Natural killer cell treated with Interleukin-12 subunit alpha and Interleukin-12 subunit beta and Interleukin-15 and Interleukin-18, amount 100 ng/mL, for 72 hours (primary cell): ENCODE results near the gene RIF1. TPM values are rescaled to one million over a fixed set of nuclear protein-coding genes. Genes with fewer than 3 reads are reported as not detected.

Experiments
- ATAC-seq, 2 donors: fragments of 150-1000 bp; cut with Tn5 transposase in 1 of 2; sonication (Bioruptor Pico), chemical (Tn5 transposase) in 1 of 2; 2 replicates each; pipeline ENCODE4 v1.10.0; 2021
- DNase-seq: peaks from one replicate; pipeline ENCODE4 v3.0.0; 2022; ENCODE audit warnings: low spot score
- H3K27ac Mint-ChIP-seq, 2 donors: 1 replicate in 1 of 2; 2 replicates in 1 of 2; pipeline ENCODE4 v1.8.0; 2022; ENCODE audit warnings: mixed read lengths in 2 of 2, mild to moderate bottlenecking in 1 of 2, moderate library complexity in 1 of 2
- H3K27me3 Mint-ChIP-seq, 2 donors: 1 replicate in 1 of 2; 2 replicates in 1 of 2; pipeline ENCODE4 v1.8.0; 2022; ENCODE audit warnings: mixed read lengths in 2 of 2
- H3K36me3 Mint-ChIP-seq: one replicate; pipeline ENCODE4 v1.8.0; 2022; ENCODE audit warnings: mixed read lengths
- H3K4me1 Mint-ChIP-seq, 2 donors: 1 replicate in 1 of 2; 2 replicates in 1 of 2; pipeline ENCODE4 v1.8.0; 2022; ENCODE audit warnings: low read depth in 2 of 2, mixed read lengths in 2 of 2, mild to moderate bottlenecking in 1 of 2
- H3K4me3 Mint-ChIP-seq: one replicate; pipeline ENCODE4 v1.8.0; 2022; ENCODE audit warnings: mixed read lengths
- H3K9me3 Mint-ChIP-seq: 2 replicates; pipeline ENCODE4 v1.8.0; 2022; ENCODE audit warnings: mixed read lengths
- total RNA-seq, 2 donors: library from RNA; stranded (reverse); gene quantifications; one replicate each; pipeline ENCODE4 v1.2.3, GENCODE V29; 2022

RIF1 gene
- total RNA-seq: 10 to 100 TPM; 68.1 to 83.7 TPM

- peak; percentile 87 for DNase-seq
- Mint-ChIP-seq H3K36me3 (peaks cover 11% of the 10 kb centered on the region), H3K4me1 (peaks cover 14 to 15% of the 10 kb centered on the region in 2 donors), H3K9me3 (no peaks in the 10 kb centered on the region), H3K27ac (peak within 1 kb of the TSS; percentile 87 to 96), H3K27me3 (no peaks in the 10 kb centered on the region), H3K4me3 (peak within 1 kb of the TSS; percentile 97)
- ATAC-seq: peak; percentile 95 to 96
These were observed at the start of gene RIF1 for GRCh38 chr2:151409601-151410484. RIF1 (plus strand) TSS chr2:151409902; CDS start chr2:151410424, 522 bp downstream.

DNA sequence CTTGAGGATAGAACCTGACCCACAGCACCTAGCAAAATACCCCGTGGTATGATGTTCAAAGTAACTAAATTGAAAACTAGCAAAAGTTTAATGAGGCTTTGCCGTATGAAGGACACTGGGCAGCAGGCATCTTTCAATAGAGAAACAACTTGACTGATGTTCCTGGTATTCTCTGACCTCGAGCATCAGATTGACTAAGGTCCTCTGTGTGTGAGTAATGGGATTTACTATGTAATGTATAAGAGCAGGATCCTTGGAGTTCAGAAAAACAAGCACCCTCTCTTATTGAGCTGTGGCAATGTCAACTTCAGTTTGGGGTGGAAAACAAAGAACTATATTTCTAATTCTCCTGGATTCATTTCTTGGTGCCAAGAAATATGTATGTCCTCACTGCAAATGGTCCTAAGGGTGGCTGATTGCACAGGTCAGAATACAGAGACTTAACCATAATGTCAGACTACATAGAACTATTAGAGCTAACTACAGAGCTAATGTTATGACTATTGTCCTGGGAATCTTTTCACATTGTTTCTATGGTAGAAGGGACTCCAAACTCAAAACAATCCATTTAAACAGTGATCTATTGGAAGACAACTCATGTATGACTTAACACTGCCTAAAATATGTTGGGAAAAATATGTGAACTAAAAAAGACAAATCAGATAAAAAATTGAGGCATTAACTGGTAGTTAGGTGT, 47.9 kb upstream of the RIF1 start:
- H3K27ac Mint-ChIP-seq: no peak overlapping the region
- H3K4me3 Mint-ChIP-seq: no peak overlapping the region
- peaks cover 4 to 15% of the 10 kb centered on the region in 2 donors for H3K27me3 Mint-ChIP-seq
- ATAC-seq: no peak
- peaks cover 0 to 3% of the 10 kb centered on the region in 2 donors for H3K4me1 Mint-ChIP-seq
- no peak for DNase-seq
- H3K9me3 Mint-ChIP-seq: no peaks in the 10 kb centered on the region
- H3K36me3 Mint-ChIP-seq: no peaks in the 10 kb centered on the region

GRCh38 chr2:151363709-151364108, 46.0 kb upstream of the RIF1 start:
- no peaks in the 10 kb centered on the region for H3K9me3 Mint-ChIP-seq
- peak overlapping the region in 1 of 2 donors; percentile 34 for H3K27ac Mint-ChIP-seq
- H3K4me3 Mint-ChIP-seq: no peak overlapping the region
- H3K4me1 Mint-ChIP-seq: peaks cover 0 to 3% of the 10 kb centered on the region in 2 donors
- DNase-seq (no peak), ATAC-seq (peak in 1 of 2 donors; percentile 82)
- H3K27me3 Mint-ChIP-seq: peaks cover 4 to 6% of the 10 kb centered on the region in 2 donors
- no peaks in the 10 kb centered on the region for H3K36me3 Mint-ChIP-seq

GRCh38 chr2:151367571-151367970, 42.1 kb upstream of the RIF1 start:
- H3K36me3 Mint-ChIP-seq: no peaks in the 10 kb centered on the region
- H3K4me1 Mint-ChIP-seq: peaks cover 0 to 3% of the 10 kb centered on the region in 2 donors
- ATAC-seq (no peak), DNase-seq (no peak)
- H3K9me3 Mint-ChIP-seq: no peaks in the 10 kb centered on the region
- no peak overlapping the region for H3K4me3 Mint-ChIP-seq
- no peaks in the 10 kb centered on the region for H3K27me3 Mint-ChIP-seq
- H3K27ac Mint-ChIP-seq: no peak overlapping the region

GRCh38 chr2:151374436-151374835, 35.3 kb upstream of the RIF1 start:
- ATAC-seq: peak in 1 of 2 donors; percentile 80
- no peak overlapping the region for H3K27ac Mint-ChIP-seq

DNA sequence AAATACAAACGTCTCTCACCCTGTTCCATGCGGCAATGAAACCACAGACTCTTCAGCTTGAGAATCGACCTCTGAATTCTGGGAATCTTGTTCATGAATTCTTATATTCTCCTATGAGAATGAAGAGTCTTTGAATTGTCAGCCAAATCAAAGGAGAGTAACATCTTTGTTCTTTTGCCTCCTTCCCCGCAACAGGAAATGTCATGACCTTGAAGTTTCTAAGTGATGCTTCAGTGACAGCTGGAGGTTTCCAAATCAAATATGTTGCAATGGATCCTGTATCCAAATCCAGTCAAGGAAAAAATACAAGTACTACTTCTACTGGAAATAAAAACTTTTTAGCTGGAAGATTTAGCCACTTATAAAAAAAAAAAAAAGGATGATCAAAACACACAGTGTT, 30.5 kb upstream of the RIF1 start:
- Mint-ChIP-seq H3K27ac (no peak overlapping the region), H3K9me3 (no peaks in the 10 kb centered on the region), H3K4me1 (peaks cover 0 to 3% of the 10 kb centered on the region in 2 donors), H3K27me3 (peaks cover 0 to 2% of the 10 kb centered on the region in 2 donors), H3K4me3 (no peak overlapping the region), H3K36me3 (no peaks in the 10 kb centered on the region)
- ATAC-seq (no peak), DNase-seq (no peak)

More at GRCh38 chr2:151374436-151374835, 35.3 kb upstream of the RIF1 start:
- no peak for DNase-seq
- no peak overlapping the region for H3K4me3 Mint-ChIP-seq
- peaks cover 0 to 5% of the 10 kb centered on the region in 2 donors for H3K4me1 Mint-ChIP-seq
- H3K27me3 Mint-ChIP-seq: no peaks in the 10 kb centered on the region
- H3K36me3 Mint-ChIP-seq: no peaks in the 10 kb centered on the region
- no peaks in the 10 kb centered on the region for H3K9me3 Mint-ChIP-seq

GRCh38 chr2:151380580-151381235, 29.0 kb upstream of the RIF1 start:
- no peak overlapping the region for H3K4me3 Mint-ChIP-seq
- H3K27me3 Mint-ChIP-seq: peaks cover 0 to 4% of the 10 kb centered on the region in 2 donors
- ATAC-seq (no peak), DNase-seq (no peak)
- H3K9me3 Mint-ChIP-seq: no peaks in the 10 kb centered on the region
- H3K27ac Mint-ChIP-seq: no peak overlapping the region
- no peaks in the 10 kb centered on the region for H3K4me1 Mint-ChIP-seq
- H3K36me3 Mint-ChIP-seq: no peaks in the 10 kb centered on the region

GRCh38 chr2:151381266-151381665, 28.4 kb upstream of the RIF1 start:
- no peak for DNase-seq
- Mint-ChIP-seq H3K27ac (no peak overlapping the region), H3K4me3 (no peak overlapping the region), H3K4me1 (no peaks in the 10 kb centered on the region), H3K36me3 (no peaks in the 10 kb centered on the region), H3K27me3 (peaks cover 0 to 4% of the 10 kb centered on the region in 2 donors), H3K9me3 (no peaks in the 10 kb centered on the region)
- no peak for ATAC-seq

DNA sequence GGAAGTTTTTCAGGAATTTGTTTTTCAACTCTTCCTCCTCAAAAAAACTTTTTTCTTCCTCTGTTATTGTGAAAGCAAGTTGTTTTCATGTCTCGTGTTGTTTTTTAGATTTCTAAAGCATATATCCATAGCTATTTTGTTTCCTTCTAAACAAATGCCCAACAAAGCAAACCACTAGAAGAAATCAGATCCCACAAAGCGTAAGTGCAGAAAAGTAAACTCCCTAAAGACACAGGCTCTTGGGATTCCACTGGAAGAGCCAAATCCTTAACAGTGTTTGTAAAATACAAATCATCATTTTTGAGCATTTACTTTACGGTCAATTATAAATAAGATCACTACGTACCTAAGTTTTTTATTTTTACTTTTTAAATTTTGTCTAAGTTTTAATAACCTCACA, 21.7 kb upstream of the RIF1 start:
- Mint-ChIP-seq H3K4me3 (no peak overlapping the region), H3K36me3 (no peaks in the 10 kb centered on the region), H3K27me3 (peaks cover 5 to 9% of the 10 kb centered on the region in 2 donors), H3K9me3 (no peaks in the 10 kb centered on the region), H3K4me1 (no peaks in the 10 kb centered on the region), H3K27ac (no peak overlapping the region)
- DNase-seq (no peak), ATAC-seq (no peak)

DNA sequence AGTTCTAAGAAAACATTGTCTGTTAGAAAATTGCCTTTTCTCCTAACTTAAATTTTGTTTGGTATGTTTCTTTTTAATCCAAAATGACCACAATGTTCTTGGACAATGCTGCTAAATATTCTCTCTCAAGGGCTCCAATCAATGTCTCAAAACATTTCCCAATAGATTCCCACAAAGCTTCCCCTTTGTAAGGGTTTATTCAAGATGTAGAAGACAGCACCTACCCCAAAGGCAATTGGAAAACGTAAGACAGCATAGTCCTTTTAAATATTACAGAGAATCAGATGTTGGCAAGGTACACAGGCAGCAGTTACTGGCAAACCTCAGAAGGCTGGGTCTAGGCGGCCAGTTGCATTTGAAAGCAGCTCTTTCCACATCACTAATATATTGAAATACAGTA, 18.3 kb upstream of the RIF1 start:
- DNase-seq (no peak), ATAC-seq (no peak)
- no peaks in the 10 kb centered on the region for H3K36me3 Mint-ChIP-seq
- H3K27me3 Mint-ChIP-seq: peaks cover 4 to 11% of the 10 kb centered on the region in 2 donors
- no peaks in the 10 kb centered on the region for H3K4me1 Mint-ChIP-seq
- no peak overlapping the region for H3K4me3 Mint-ChIP-seq
- no peak overlapping the region for H3K27ac Mint-ChIP-seq
- no peaks in the 10 kb centered on the region for H3K9me3 Mint-ChIP-seq

DNA sequence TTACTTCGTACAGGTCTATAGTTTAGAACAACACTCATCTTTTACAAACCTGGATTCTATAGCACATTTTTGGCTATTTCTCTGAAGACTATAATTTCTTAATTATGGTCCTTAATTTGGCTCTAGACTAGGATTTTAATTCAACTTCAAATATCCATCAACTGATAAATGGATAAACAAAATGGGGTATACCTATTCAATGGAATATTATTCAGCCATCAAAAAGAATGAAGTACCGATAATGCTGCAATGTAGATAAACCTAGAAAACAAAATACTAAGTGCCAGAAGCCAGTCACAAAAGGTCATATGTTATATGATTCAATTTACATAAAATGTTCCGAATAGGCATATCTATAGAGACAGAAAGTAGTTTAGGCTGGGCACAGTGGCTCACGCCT, 15.2 kb upstream of the RIF1 start:
- H3K4me1 Mint-ChIP-seq: no peaks in the 10 kb centered on the region
- ATAC-seq (no peak), DNase-seq (no peak)
- no peak overlapping the region for H3K27ac Mint-ChIP-seq
- H3K9me3 Mint-ChIP-seq: no peaks in the 10 kb centered on the region
- H3K36me3 Mint-ChIP-seq: no peaks in the 10 kb centered on the region
- H3K4me3 Mint-ChIP-seq: no peak overlapping the region
- peaks cover 4 to 11% of the 10 kb centered on the region in 2 donors for H3K27me3 Mint-ChIP-seq

DNA sequence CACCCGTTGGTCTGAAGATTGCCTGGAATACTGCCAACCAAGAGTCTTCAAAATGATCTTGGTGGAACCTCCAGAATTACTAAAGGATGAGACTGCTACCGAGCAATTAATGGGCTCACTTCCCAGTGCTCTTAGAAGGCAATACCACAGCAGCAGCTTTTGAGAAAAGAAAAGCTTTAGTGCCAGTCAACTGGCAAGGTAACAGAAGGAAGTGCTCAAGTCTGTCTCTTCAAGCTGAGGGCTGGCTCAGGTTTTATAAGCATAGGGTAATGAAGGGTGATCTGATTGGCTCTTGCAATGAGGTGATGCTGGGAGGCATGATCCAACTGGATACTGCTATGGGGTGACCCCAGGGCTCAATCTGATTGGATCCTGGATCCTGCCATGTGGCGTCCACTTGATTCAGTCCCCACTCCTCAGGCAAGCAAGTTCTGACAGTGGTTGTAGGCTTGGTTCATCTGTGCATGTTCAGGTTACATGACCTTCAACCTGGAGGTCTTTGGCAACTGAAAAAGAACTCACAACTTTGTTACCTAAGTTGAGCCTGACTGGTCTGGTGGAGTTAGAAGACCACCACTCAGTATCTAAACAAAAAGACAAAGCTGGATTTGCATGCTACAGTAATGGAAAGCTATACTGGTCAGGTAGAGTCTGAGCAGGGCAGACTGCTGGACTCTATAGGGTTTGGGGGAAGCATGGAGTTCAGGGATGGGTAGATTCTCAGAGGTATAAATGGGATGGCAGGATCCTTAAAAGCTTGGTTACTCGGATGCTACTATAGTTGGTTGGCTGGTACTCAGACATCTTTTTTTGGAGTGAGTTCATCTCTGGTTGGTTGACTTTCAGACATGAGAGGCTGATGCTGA, 14.0 kb upstream of the RIF1 start:
- Mint-ChIP-seq H3K36me3 (no peaks in the 10 kb centered on the region), H3K9me3 (no peaks in the 10 kb centered on the region), H3K27me3 (peaks cover 3 to 11% of the 10 kb centered on the region in 2 donors), H3K4me3 (no peak overlapping the region), H3K27ac (no peak overlapping the region), H3K4me1 (no peaks in the 10 kb centered on the region)
- ATAC-seq (peak in 1 of 2 donors; percentile 55), DNase-seq (no peak)

DNA sequence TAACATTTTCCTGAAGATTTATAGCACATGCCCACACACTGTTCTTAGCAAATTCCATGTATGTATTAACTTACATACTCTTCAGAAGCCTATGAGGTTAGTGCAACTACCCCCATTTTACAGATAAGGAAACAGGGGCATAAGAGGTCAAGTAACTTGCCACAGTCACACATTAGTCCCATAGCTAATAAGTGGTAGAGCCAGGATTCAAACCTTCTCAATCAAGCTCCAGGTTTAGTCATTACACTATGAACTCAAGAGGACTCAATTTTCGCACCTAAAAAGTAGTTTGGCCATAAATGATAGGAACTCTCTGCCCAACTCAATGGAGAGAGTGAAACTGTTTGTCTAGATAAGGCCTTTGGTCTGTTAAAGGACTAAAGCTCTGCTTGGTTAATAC, 9.7 kb upstream of the RIF1 start:
- no peaks in the 10 kb centered on the region for H3K9me3 Mint-ChIP-seq
- no peaks in the 10 kb centered on the region for H3K4me1 Mint-ChIP-seq
- ATAC-seq (no peak), DNase-seq (no peak)
- no peaks in the 10 kb centered on the region for H3K27me3 Mint-ChIP-seq
- H3K27ac Mint-ChIP-seq: no peak overlapping the region
- H3K4me3 Mint-ChIP-seq: no peak overlapping the region
- no peaks in the 10 kb centered on the region for H3K36me3 Mint-ChIP-seq
